Measurements from ENCODE around the gene PIP4P1. TPM values are rescaled to one million over a fixed set of nuclear protein-coding genes. Genes with fewer than 3 reads are reported as not detected.
A peak's percentile ranks its signal among the peaks of the same experiment; 100 is the strongest.

Gene PIP4P1
- total and polyA plus RNA-seq, 9 of the 15 experiments (the other 6 are each of a cell fraction or from before 2014, with no cell fraction given) = 5.3 to 20.9 (median 10.7) TPM

DNA sequence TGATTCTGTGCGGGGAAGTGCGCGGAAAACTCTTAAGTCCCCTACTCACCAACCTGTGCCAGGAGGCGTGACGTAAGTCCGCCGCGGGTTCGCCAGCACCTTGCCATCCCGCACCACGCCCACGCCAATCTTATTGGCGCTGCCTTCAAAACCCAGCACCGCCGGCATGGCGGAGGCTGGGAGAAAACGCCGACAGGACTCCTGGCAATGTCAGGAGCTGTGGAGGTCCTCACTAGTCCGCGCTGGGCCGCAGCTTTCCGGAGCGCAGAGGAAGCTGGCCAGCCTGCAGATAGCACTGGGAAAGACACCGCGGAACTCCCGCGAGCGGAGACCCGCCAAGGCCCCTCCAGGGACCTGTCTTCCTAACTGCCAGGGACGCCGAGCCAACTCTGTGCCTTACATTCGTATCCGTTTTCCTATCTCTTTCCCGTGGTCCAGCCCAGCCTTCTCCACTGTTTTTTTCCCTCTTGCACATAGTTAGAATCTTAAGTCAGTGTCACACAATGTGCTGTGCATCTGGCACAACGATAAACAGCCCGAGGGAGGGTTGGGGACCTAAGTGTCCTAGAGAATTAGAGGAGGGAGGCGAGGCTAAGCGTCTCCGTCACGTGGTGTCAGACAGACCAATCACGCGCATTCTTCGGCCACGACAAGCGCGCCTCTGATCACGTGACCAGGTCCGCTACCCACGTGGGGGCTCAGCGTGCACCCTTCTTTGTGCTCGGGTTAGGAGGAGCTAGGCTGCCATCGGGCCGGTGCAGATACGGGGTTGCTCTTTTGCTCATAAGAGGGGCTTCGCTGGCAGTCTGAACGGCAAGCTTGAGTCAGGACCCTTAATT lies 6.5 kb downstream of the PIP4P1 start, which contains the start of the genes APEX1 and OSGEP (continued):
- peak; percentile 75; the same call in 1 of the 2 replicates for TF ChIP-seq MITF (IDR thresholded peaks at IDR 0.05)
- TF ChIP-seq NR3C1 (CRISPR knock-in tag; IDR thresholded peaks at IDR 0.05) = no peak
- TF ChIP-seq ILK (tag; IDR thresholded peaks at IDR 0.05; ENCODE audit: borderline replicate concordance, low read depth) = no peak
- TF ChIP-seq ZNF140 (CRISPR knock-in tag; IDR thresholded peaks at IDR 0.05) = no peak
- TF ChIP-seq PHF20 (IDR thresholded peaks at IDR 0.05; ENCODE audit: partially characterized antibody) = peak; percentile 73
- TF ChIP-seq NFATC3 (IDR thresholded peaks at IDR 0.05) = peak; percentile 76; the same call in 1 of the 2 replicates
- 0 out of 2 replicates have a peak, but pooled peaks have one; percentile 56 for TF ChIP-seq RREB1 (CRISPR knock-in tag; IDR thresholded peaks at IDR 0.05)
- TF ChIP-seq, protein P1, sequence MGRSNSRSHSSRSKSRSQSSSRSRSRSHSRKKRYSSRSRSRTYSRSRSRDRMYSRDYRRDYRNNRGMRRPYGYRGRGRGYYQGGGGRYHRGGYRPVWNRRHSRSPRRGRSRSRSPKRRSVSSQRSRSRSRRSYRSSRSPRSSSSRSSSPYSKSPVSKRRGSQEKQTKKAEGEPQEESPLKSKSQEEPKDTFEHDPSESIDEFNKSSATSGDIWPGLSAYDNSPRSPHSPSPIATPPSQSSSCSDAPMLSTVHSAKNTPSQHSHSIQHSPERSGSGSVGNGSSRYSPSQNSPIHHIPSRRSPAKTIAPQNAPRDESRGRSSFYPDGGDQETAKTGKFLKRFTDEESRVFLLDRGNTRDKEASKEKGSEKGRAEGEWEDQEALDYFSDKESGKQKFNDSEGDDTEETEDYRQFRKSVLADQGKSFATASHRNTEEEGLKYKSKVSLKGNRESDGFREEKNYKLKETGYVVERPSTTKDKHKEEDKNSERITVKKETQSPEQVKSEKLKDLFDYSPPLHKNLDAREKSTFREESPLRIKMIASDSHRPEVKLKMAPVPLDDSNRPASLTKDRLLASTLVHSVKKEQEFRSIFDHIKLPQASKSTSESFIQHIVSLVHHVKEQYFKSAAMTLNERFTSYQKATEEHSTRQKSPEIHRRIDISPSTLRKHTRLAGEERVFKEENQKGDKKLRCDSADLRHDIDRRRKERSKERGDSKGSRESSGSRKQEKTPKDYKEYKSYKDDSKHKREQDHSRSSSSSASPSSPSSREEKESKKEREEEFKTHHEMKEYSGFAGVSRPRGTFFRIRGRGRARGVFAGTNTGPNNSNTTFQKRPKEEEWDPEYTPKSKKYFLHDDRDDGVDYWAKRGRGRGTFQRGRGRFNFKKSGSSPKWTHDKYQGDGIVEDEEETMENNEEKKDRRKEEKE (IDR thresholded peaks at IDR 0.05; ENCODE audit: borderline replicate concordance in 1 of 2, control insufficient read depth in 1 of 2, low read depth in 2 of 2, low read length in 1 of 2) = 0 out of 4 replicates have a peak, but pooled peaks of 1 of the 2 experiments have one; percentile 31
- no peak for TF ChIP-seq STAT5A (IDR thresholded peaks at IDR 0.05; ENCODE audit: borderline replicate concordance, low read length)
- no peak for TF ChIP-seq MYBL2 (IDR thresholded peaks at IDR 0.05; ENCODE audit: low read depth)
- TF ChIP-seq MYBL2 (CRISPR knock-in tag; IDR thresholded peaks at IDR 0.05; ENCODE audit: borderline replicate concordance) = no peak
